ENCODE data around the gene WDR33.

DNA sequence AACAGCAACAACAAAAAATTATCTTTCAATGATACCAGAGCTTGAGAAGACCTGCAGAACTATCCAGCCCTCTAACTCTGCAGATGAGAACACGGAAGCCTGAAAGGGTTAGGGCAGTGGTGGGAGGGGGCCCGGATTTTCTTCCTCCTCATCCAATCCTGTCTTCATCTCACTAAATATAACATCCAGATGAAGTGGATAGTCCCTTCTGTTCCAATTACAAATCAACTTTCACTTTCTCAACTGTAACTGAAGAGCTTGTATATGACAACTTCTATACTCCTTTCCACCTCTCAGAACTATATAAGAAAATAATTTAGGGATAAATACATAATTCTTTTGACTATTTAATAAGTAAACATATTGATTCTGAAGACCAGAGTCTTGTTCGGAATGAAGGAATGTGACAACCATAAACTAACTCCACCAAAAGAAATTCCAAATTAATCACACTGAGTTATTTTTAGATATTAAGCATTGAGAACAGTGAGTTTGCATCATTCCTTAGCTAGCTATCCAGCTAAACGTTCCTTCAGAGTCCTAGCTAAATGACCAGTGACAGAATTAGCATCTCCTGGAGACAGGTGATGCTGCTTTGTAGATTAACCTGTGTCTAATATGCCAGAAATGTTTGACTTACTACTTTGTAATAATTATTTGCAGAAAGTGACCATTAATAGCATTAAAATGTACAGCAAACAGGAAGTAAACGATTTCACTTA, 77.0 kb downstream of the WDR33 start:
- TF ChIP-seq, protein P1, sequence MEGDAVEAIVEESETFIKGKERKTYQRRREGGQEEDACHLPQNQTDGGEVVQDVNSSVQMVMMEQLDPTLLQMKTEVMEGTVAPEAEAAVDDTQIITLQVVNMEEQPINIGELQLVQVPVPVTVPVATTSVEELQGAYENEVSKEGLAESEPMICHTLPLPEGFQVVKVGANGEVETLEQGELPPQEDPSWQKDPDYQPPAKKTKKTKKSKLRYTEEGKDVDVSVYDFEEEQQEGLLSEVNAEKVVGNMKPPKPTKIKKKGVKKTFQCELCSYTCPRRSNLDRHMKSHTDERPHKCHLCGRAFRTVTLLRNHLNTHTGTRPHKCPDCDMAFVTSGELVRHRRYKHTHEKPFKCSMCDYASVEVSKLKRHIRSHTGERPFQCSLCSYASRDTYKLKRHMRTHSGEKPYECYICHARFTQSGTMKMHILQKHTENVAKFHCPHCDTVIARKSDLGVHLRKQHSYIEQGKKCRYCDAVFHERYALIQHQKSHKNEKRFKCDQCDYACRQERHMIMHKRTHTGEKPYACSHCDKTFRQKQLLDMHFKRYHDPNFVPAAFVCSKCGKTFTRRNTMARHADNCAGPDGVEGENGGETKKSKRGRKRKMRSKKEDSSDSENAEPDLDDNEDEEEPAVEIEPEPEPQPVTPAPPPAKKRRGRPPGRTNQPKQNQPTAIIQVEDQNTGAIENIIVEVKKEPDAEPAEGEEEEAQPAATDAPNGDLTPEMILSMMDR (IDR thresholded peaks at IDR 0.05) = no peak
- TF ChIP-seq EP300 (IDR thresholded peaks at IDR 0.05) (no peak), POLR2A (IDR thresholded peaks at IDR 0.05; ENCODE audit: low read depth) (no peak), POLR2AphosphoS5 (IDR thresholded peaks at IDR 0.05) (peak in 1 of 2 donors; percentile 48)
